Adipose tissue (tissue), 3 donors: ENCODE measurements around the gene ARFGAP1. TPM values are rescaled to one million over a fixed set of nuclear protein-coding genes. Genes with fewer than 3 reads are reported as not detected.
"Not testable (repeated sequence)": the region's sequence is repeated elsewhere in the genome, so short reads cannot be mapped to it uniquely, and the experiment has no call there.

Experiments
- H3K27ac ChIP-seq: one replicate; pipeline ENCODE4 v1.5.1; 2013; ENCODE audit warnings: low read depth, low read length
- WGBS, 3 donors: extraction: QIAGEN DNeasy Blood & Tissue Kit; methylation state at CpG; one replicate each; pipeline ENCODE4 v1.1.7; 2013; 5-methylcytosine and 5-hydroxymethylcytosine counted together
- polyA plus RNA-seq, 3 donors: library from polyadenylated mRNA; stranded (reverse); fragments of 200-250 nt; gene quantifications; one replicate each; pipeline ENCODE4 v1.2.3, GENCODE V29; 2013
- donor health status: healthy with polysubstance abuse.
- donor health status: Bipolar disorder and iron deficiency.
- donor health status: healthy.

Gene ARFGAP1
- polyA plus RNA-seq, 3 donors, result 41.9 to 55.0 (median 50.8) TPM

GRCh38 chr20:63238514-63239125 lies 34.0 kb upstream of the ARFGAP1 start:
- 41 to 55% (median 50%) methylated on average over 16 of the region's 16 CpGs for WGBS, 3 donors
- no peak overlapping the region for H3K27ac ChIP-seq

GRCh38 chr20:63239431-63239830 lies 33.2 kb upstream of the ARFGAP1 start:
- 86 to 89% (median 86%) methylated on average over 27 to 30 of the region's 30 CpGs for WGBS, 3 donors

GRCh38 chr20:63240004-63240403 lies 32.6 kb upstream of the ARFGAP1 start:
- H3K27ac ChIP-seq, result no peak overlapping the region
- WGBS, 3 donors, result 86 to 87% (median 86%) methylated on average over 11 of the region's 11 CpGs

More at GRCh38 chr20:63239431-63239830, 33.2 kb upstream of the ARFGAP1 start:
- H3K27ac ChIP-seq, result no peak overlapping the region

GRCh38 chr20:63241272-63241671 lies 31.3 kb upstream of the ARFGAP1 start:
- WGBS, 3 donors, result 12 to 50% (median 49%) methylated on average over 11 of the region's 11 CpGs
- no peak overlapping the region for H3K27ac ChIP-seq

GRCh38 chr20:63242736-63243135 lies 29.9 kb upstream of the ARFGAP1 start:
- no peak overlapping the region for H3K27ac ChIP-seq
- 86 to 89% (median 87%) methylated on average over 21 of the region's 21 CpGs for WGBS, 3 donors

- WGBS, 3 donors, result 77 to 86% (median 82%) methylated on average over 25 of the region's 25 CpGs
- no peak overlapping the region for H3K27ac ChIP-seq
Measured at GRCh38 chr20:63243604-63244247, 28.9 kb upstream of the ARFGAP1 start.

GRCh38 chr20:63244468-63244867 lies 28.1 kb upstream of the ARFGAP1 start:
- H3K27ac ChIP-seq, result no peak overlapping the region
- 78 to 88% (median 87%) methylated on average over 6 to 10 of the region's 10 CpGs for WGBS, 3 donors

GRCh38 chr20:63246490-63247288 lies 25.9 kb upstream of the ARFGAP1 start:
- WGBS, 3 donors, result 34 to 55% (median 51%) methylated on average over 50 of the region's 50 CpGs
- no peak overlapping the region for H3K27ac ChIP-seq

- WGBS, 3 donors, result 50 to 72% (median 71%) methylated on average over 10 to 24 of the region's 24 CpGs
- H3K27ac ChIP-seq, result no peak overlapping the region
Measured at GRCh38 chr20:63247671-63248228, 24.9 kb upstream of the ARFGAP1 start.

GRCh38 chr20:63248835-63249591 lies 23.6 kb upstream of the ARFGAP1 start:
- H3K27ac ChIP-seq, result no peak overlapping the region
- 63 to 82% (median 79%) methylated on average over 23 to 25 of the region's 25 CpGs for WGBS, 3 donors

GRCh38 chr20:63249891-63250290 lies 22.7 kb upstream of the ARFGAP1 start:
- 86 to 91% (median 88%) methylated on average over 15 of the region's 15 CpGs for WGBS, 3 donors
- no peak overlapping the region for H3K27ac ChIP-seq

- H3K27ac ChIP-seq, result not testable (repeated sequence)
- 23 to 34% (median 24%) methylated on average over 11 to 12 of the region's 14 CpGs for WGBS, 3 donors
Measured at GRCh38 chr20:63251350-63251749, 21.3 kb upstream of the ARFGAP1 start.

GRCh38 chr20:63252284-63252711 lies 20.3 kb upstream of the ARFGAP1 start:
- WGBS, 3 donors, result 54 to 69% (median 65%) methylated on average over 8 of the region's 8 CpGs
- no peak overlapping the region for H3K27ac ChIP-seq

- 13 to 14% (median 13%) methylated on average over 15 to 16 of the region's 16 CpGs for WGBS, 3 donors
- no peak overlapping the region for H3K27ac ChIP-seq
Measured at GRCh38 chr20:63253065-63253437, 19.6 kb upstream of the ARFGAP1 start.

- WGBS, 3 donors, result 1% methylated on average over 72 to 89 of the region's 89 CpGs
- no peak overlapping the region for H3K27ac ChIP-seq
Measured at GRCh38 chr20:63253438-63254231, 19.0 kb upstream of the ARFGAP1 start.

GRCh38 chr20:63254232-63254605 lies 18.4 kb upstream of the ARFGAP1 start, which contains the start of gene NKAIN4:
Gene NKAIN4, minus strand, starts transcription at chr20:63254463. Its CDS starts 13 bp downstream, at chr20:63254450.
- WGBS, 3 donors, result 1 to 2% (median 1%) methylated on average over 23 to 43 of the region's 46 CpGs
- no peak within 1 kb of the TSS for H3K27ac ChIP-seq

- WGBS, 3 donors, result 6 to 14% (median 7%) methylated on average over 33 to 55 of the region's 56 CpGs
- no peak overlapping the region for H3K27ac ChIP-seq
Measured at GRCh38 chr20:63254606-63255384, 17.8 kb upstream of the ARFGAP1 start.
